Mesenchymal stem cell (in vitro differentiated cells and primary cell): ENCODE measurements around the gene NRROS.
"Not testable (repeated sequence)": the region's sequence is repeated elsewhere in the genome, so short reads cannot be mapped to it uniquely, and the experiment has no call there.

Experiments used
- DNase-seq: peaks from one replicate; pipeline ENCODE4 v3.0.0-alpha.2; 2013
- H2AFZ ChIP-seq: one replicate; pipeline ENCODE4 v1.6.1; 2013; ENCODE audit warnings: low read depth, mild to moderate bottlenecking, control low read depth, inconsistent platforms, low read length, moderate library complexity
- H2AK5ac ChIP-seq: 2 replicates; pipeline ENCODE4 v1.6.1; 2013; ENCODE audit warnings: low read length, moderate library complexity, mild to moderate bottlenecking, inconsistent platforms; ENCODE audit not compliant: severe bottlenecking
- H2BK120ac ChIP-seq: one replicate; pipeline ENCODE4 v1.6.1; 2013; ENCODE audit warnings: low read depth, mild to moderate bottlenecking, inconsistent platforms, low read length, moderate library complexity
- H2BK12ac ChIP-seq, 2 experiments: one replicate each; pipeline ENCODE4 v1.6.1; 2013; ENCODE audit warnings: inconsistent platforms in 2 of 2, low read length in 2 of 2, mild to moderate bottlenecking in 2 of 2, moderate library complexity in 2 of 2, control low read depth in 1 of 2
- H2BK15ac ChIP-seq: one replicate; pipeline ENCODE4 v1.6.1; 2013; ENCODE audit warnings: mild to moderate bottlenecking, low read depth, inconsistent platforms; ENCODE audit not compliant: poor library complexity, severe bottlenecking
- H2BK5ac ChIP-seq: 2 replicates; pipeline ENCODE4 v1.6.1; 2013; ENCODE audit warnings: low read depth, mild to moderate bottlenecking, low read length, control low read depth, inconsistent platforms; ENCODE audit not compliant: poor library complexity, severe bottlenecking
- H3K14ac ChIP-seq, 2 experiments: one replicate each; pipeline ENCODE4 v1.6.1; 2013; ENCODE audit warnings: inconsistent platforms in 2 of 2, low read length in 2 of 2, control low read depth in 1 of 2, mild to moderate bottlenecking in 1 of 2, moderate library complexity in 1 of 2
- H3K18ac ChIP-seq, 2 experiments: one replicate each; pipeline ENCODE4 v1.6.1; 2013; ENCODE audit warnings: inconsistent platforms in 2 of 2, low read length in 2 of 2, control low read depth in 1 of 2, low read depth in 1 of 2, mild to moderate bottlenecking in 1 of 2
- H3K23ac ChIP-seq, 2 experiments: one replicate each; pipeline ENCODE4 v1.6.1; 2013; ENCODE audit warnings: inconsistent platforms in 2 of 2, low read length in 2 of 2, mild to moderate bottlenecking in 2 of 2, moderate library complexity in 2 of 2, control low read depth in 1 of 2
- H3K27ac ChIP-seq: 2 replicates; pipeline ENCODE4 v1.5.1; 2013; ENCODE audit warnings: mild to moderate bottlenecking, moderate library complexity, low read length, control low read depth, inconsistent platforms; ENCODE audit not compliant: poor library complexity, severe bottlenecking
- H3K27me3 ChIP-seq, 2 experiments: 2 replicates each; pipeline versions ENCODE4 v1.6.1 to v1.7.0; 2013; ENCODE audit warnings: low read length in 2 of 2, mild to moderate bottlenecking in 2 of 2, moderate library complexity in 2 of 2, control low read depth in 1 of 2, inconsistent platforms in 1 of 2; ENCODE audit not compliant: control insufficient read depth in 1 of 2, insufficient read depth in 1 of 2
- H3K36me3 ChIP-seq, 2 experiments: 2 replicates each; pipeline versions ENCODE4 v1.6.1 to v1.7.0; 2013; ENCODE audit warnings: low read length in 2 of 2, control low read depth in 1 of 2, inconsistent platforms in 1 of 2, low read depth in 1 of 2, mild to moderate bottlenecking in 1 of 2; ENCODE audit not compliant: insufficient read depth in 2 of 2, control insufficient read depth in 1 of 2
- H3K4ac ChIP-seq, 2 experiments: one replicate each; pipeline ENCODE4 v1.6.1; 2013; ENCODE audit warnings: inconsistent platforms in 2 of 2, low read length in 2 of 2, mild to moderate bottlenecking in 2 of 2, moderate library complexity in 2 of 2, control low read depth in 1 of 2, low read depth in 1 of 2
- H3K4me1 ChIP-seq: 2 replicates; pipeline ENCODE4 v1.6.1; 2013; ENCODE audit warnings: low read depth, low read length, control low read depth; ENCODE audit not compliant: control insufficient read depth, insufficient read depth
- H3K4me2 ChIP-seq: 2 replicates; pipeline ENCODE4 v1.6.1; 2013; ENCODE audit warnings: low read length, mild to moderate bottlenecking, inconsistent platforms; ENCODE audit not compliant: poor library complexity, severe bottlenecking
- H3K4me3 ChIP-seq, 2 experiments: 2 replicates each; pipeline versions ENCODE4 v1.5.1 to v1.7.0; 2013; ENCODE audit warnings: low read length in 2 of 2, mild to moderate bottlenecking in 2 of 2, control low read depth in 1 of 2, low read depth in 1 of 2; ENCODE audit not compliant: insufficient read depth in 1 of 2
- H3K79me1 ChIP-seq: replicated peaks from 2 replicates; pipeline ENCODE4 v1.6.1; 2013; ENCODE audit warnings: mild to moderate bottlenecking, control low read depth, low read length, inconsistent platforms; ENCODE audit not compliant: poor library complexity, severe bottlenecking
- H3K9ac ChIP-seq: 2 replicates; pipeline ENCODE4 v1.7.0; 2013; ENCODE audit warnings: mild to moderate bottlenecking, low read length, moderate library complexity
- H3K9me3 ChIP-seq: 2 replicates; pipeline ENCODE4 v1.7.0; 2013; ENCODE audit warnings: mild to moderate bottlenecking, low read length; ENCODE audit not compliant: control insufficient read depth
- H4K8ac ChIP-seq: one replicate; pipeline ENCODE4 v1.6.1; 2013; ENCODE audit warnings: inconsistent platforms, mild to moderate bottlenecking, low read length, moderate library complexity
- H4K91ac ChIP-seq: one replicate; pipeline ENCODE4 v1.6.1; 2013; ENCODE audit warnings: mild to moderate bottlenecking, low read length, inconsistent platforms
- WGBS: methylation state at CpG from one replicate; pipeline ENCODE4 v1.1.7; 2013; ENCODE audit warnings: mixed read lengths; 5-methylcytosine and 5-hydroxymethylcytosine counted together

The NRROS gene

DNA sequence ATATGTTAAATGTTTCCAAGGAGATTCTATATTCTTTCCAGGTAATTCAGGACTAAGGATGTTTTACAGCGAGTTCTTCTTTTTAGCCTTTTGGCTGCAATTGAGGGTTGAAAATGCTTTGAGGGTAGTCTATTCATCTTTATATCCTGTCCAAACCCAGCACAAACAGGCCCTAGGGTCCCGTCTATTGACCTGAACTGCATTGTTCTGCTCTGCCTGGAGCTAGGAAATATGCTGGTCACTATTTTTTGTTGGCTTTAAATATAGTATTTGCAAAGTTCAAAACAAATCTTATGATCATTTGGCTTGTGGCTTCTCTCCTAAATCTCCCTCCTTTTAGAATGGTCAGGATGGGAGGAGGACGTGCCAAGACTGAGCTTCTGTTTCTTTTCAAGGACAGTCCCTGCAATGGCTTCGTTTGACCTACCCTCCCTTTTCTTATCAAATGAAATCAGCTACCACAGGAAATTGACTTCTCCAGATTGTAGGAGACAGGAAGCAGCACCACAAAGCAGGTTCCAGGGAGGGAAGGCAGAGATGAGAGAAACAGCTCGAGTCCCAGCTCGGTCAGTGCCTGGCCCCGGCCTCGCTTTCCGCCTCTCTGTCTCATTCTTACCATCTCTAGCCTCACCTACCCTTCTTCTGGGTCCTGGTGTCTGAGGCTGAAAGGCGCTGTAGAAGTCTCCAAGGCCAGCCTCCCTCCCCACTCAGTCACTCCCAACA lies 27.6 kb upstream of the NRROS start:
- DNase-seq, result no peak
- Histone ChIP-seq H3K18ac (peak overlapping the region; percentile 16 to 61), H2BK12ac (peak overlapping the region in 1 of 2 experiments; percentile 80), H3K79me1 (no peaks in the 10 kb centered on the region), H3K4me2 (no peak overlapping the region), H3K36me3 (no peaks in the 10 kb centered on the region), H3K27me3 (no peaks in the 10 kb centered on the region), H3K9ac (no peak overlapping the region), H4K8ac (peak overlapping the region; percentile 70), H3K27ac (no peak overlapping the region), H2AFZ (peak overlapping the region; percentile 29), H2BK5ac (no peak overlapping the region), H3K9me3 (no peaks in the 10 kb centered on the region), H3K4me3 (no peak overlapping the region), H3K4me1 (peaks cover 2% of the 10 kb centered on the region), H2AK5ac (no peak overlapping the region), H3K23ac (no peak overlapping the region), H3K4ac (peak overlapping the region; percentile 11 to 20), H4K91ac (no peak overlapping the region), H3K14ac (no peak overlapping the region), H2BK15ac (peak overlapping the region; percentile 44), H2BK120ac (no peak overlapping the region)
- 37% methylated on average over 8 of the region's 10 CpGs for WGBS

DNA sequence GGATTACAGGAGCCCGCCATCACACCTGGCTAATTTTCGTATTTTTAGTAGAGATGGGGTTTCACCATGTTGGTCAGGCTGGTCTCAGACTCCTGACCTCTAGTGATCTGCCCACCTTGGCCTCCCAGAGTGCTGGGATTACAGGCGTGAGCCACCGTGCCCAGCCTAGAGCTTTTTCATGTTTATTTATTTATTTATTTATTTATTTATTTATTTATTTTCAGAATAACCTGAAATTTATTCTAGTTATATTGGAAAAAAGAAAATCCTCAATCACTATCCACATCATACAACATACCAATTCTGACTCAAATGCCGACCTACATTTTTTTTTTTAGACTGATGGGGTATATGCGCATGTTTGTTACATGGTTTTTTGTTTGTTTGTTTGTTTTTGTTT lies 24.3 kb upstream of the NRROS start:
- H3K23ac ChIP-seq, H3K14ac ChIP-seq, H3K27me3 ChIP-seq, H3K27ac ChIP-seq, H2BK120ac ChIP-seq, H3K4ac ChIP-seq, H3K9me3 ChIP-seq, H4K8ac ChIP-seq, H2BK15ac ChIP-seq, DNase-seq, H3K36me3 ChIP-seq, H2BK5ac ChIP-seq, H3K4me2 ChIP-seq, H2AK5ac ChIP-seq, H3K18ac ChIP-seq, H3K79me1 ChIP-seq, H2AFZ ChIP-seq, H3K4me1 ChIP-seq, H2BK12ac ChIP-seq, H3K9ac ChIP-seq, H4K91ac ChIP-seq, H3K4me3 ChIP-seq: not testable (repeated sequence)
- WGBS, result 95% methylated on average over 4 of the region's 6 CpGs

GRCh38 chr3:196617256-196617655 lies 22.2 kb upstream of the NRROS start:
- H3K4me3 ChIP-seq, result no peak overlapping the region
- no peak overlapping the region for H2BK5ac ChIP-seq
- no peak overlapping the region for H2BK15ac ChIP-seq
- H3K4me1 ChIP-seq, result no peaks in the 10 kb centered on the region
- DNase-seq, result no peak
- no peak overlapping the region for H3K23ac ChIP-seq
- H2BK120ac ChIP-seq, result no peak overlapping the region
- H3K4ac ChIP-seq, result no peak overlapping the region
- H3K14ac ChIP-seq, result no peak overlapping the region
- H3K9me3 ChIP-seq, result no peaks in the 10 kb centered on the region
- H2BK12ac ChIP-seq, result no peak overlapping the region
- H3K9ac ChIP-seq, result no peak overlapping the region
- H3K27ac ChIP-seq, result no peak overlapping the region
- no peaks in the 10 kb centered on the region for H3K36me3 ChIP-seq
- 70% methylated on average over 4 of the region's 5 CpGs for WGBS
- no peak overlapping the region for H3K4me2 ChIP-seq
- H3K79me1 ChIP-seq, result no peaks in the 10 kb centered on the region
- H2AFZ ChIP-seq, result no peak overlapping the region
- H2AK5ac ChIP-seq, result no peak overlapping the region
- H4K8ac ChIP-seq, result no peak overlapping the region
- H4K91ac ChIP-seq, result no peak overlapping the region
- no peak overlapping the region for H3K18ac ChIP-seq
- H3K27me3 ChIP-seq, result no peaks in the 10 kb centered on the region

- WGBS, result 11% methylated on average over 2 of the region's 5 CpGs
- Histone ChIP-seq H3K4me1 (no peaks in the 10 kb centered on the region), H3K4ac (no peak overlapping the region)
Observed at GRCh38 chr3:196619223-196619622, 20.3 kb upstream of the NRROS start.

More at GRCh38 chr3:196619223-196619622, 20.3 kb upstream of the NRROS start:
- peak; percentile 55 for DNase-seq
- no peak overlapping the region for H4K91ac ChIP-seq
- H2BK15ac ChIP-seq, result no peak overlapping the region
- H2BK5ac ChIP-seq, result no peak overlapping the region
- H3K36me3 ChIP-seq, result no peaks in the 10 kb centered on the region
- no peak overlapping the region for H3K4me2 ChIP-seq
- no peak overlapping the region for H2BK120ac ChIP-seq
- H3K4me3 ChIP-seq, result no peak overlapping the region
- no peak overlapping the region for H3K27ac ChIP-seq
- peak overlapping the region; percentile 17 for H3K9ac ChIP-seq
- H3K18ac ChIP-seq, result no peak overlapping the region
- H4K8ac ChIP-seq, result no peak overlapping the region
- H3K79me1 ChIP-seq, result no peaks in the 10 kb centered on the region
- H2AFZ ChIP-seq, result no peak overlapping the region
- peak overlapping the region in 1 of 2 experiments; percentile 63 for H2BK12ac ChIP-seq
- H3K9me3 ChIP-seq, result no peaks in the 10 kb centered on the region
- no peaks in the 10 kb centered on the region for H3K27me3 ChIP-seq
- no peak overlapping the region for H3K23ac ChIP-seq
- H3K14ac ChIP-seq, result no peak overlapping the region
- H2AK5ac ChIP-seq, result no peak overlapping the region
